Neutrophil (primary cell): ENCODE results near the gene NUBP1.

Experiments used
- H3K27ac ChIP-seq: fragments of 200-600 bp; sonication (generic); 2 replicates; pipeline ENCODE4 v1.5.1; 2016; ENCODE audit warnings: mild to moderate bottlenecking, moderate library complexity
- H3K27me3 ChIP-seq: fragments of 200-600 bp; sonication (generic); 2 replicates; pipeline ENCODE4 v1.6.0; 2016; ENCODE audit warnings: mild to moderate bottlenecking
- H3K36me3 ChIP-seq: fragments of 200-600 bp; sonication (generic); 2 replicates; pipeline ENCODE4 v1.5.1; 2017
- H3K4me1 ChIP-seq, 2 experiments: fragments of 200-600 bp in 1 of 2; sonication (generic) in 1 of 2; 1 replicate in 1 of 2; 2 replicates in 1 of 2; pipeline versions ENCODE4 v1.5.1 to v1.6.1; 2013 to 2016; ENCODE audit warnings: low read depth in 1 of 2, low read length in 1 of 2, mild to moderate bottlenecking in 1 of 2, moderate library complexity in 1 of 2; ENCODE audit not compliant: control insufficient read depth in 1 of 2, insufficient read depth in 1 of 2
- H3K4me3 ChIP-seq, 2 experiments: fragments of 200-600 bp in 1 of 2; sonication (generic) in 1 of 2; 1 replicate in 1 of 2; 2 replicates in 1 of 2; pipeline ENCODE4 v1.5.1; 2013 to 2016; ENCODE audit warnings: low read depth in 1 of 2, low read length in 1 of 2, mild to moderate bottlenecking in 1 of 2, moderate library complexity in 1 of 2
- H3K9me3 ChIP-seq: fragments of 200-600 bp; sonication (generic); 2 replicates; pipeline ENCODE4 v1.5.1; 2016
- CTCF ChIP-seq: fragments of 200-600 bp; sonication (generic); IDR thresholded peaks from 2 replicates; pipeline ENCODE4 v1.5.1; 2016; ENCODE audit warnings: antibody characterized with exemption

Gene NUBP1

GRCh38 chr16:10808218-10808617 lies 64.6 kb downstream of the NUBP1 start:
- H3K27me3 ChIP-seq = no peaks in the 10 kb centered on the region
- no peak for TF ChIP-seq CTCF
- no peaks in the 10 kb centered on the region for H3K9me3 ChIP-seq
- peaks cover 0 to 8% of the 10 kb centered on the region in 2 experiments for H3K4me1 ChIP-seq
- no peak overlapping the region for H3K27ac ChIP-seq
- no peak overlapping the region for H3K4me3 ChIP-seq
- H3K36me3 ChIP-seq = no peaks in the 10 kb centered on the region

- Histone ChIP-seq H3K4me1 (peaks cover 0 to 8% of the 10 kb centered on the region in 2 experiments), H3K27me3 (no peaks in the 10 kb centered on the region), H3K27ac (no peak overlapping the region), H3K36me3 (no peaks in the 10 kb centered on the region), H3K9me3 (no peaks in the 10 kb centered on the region), H3K4me3 (no peak overlapping the region)
- TF ChIP-seq CTCF = no peak
Measured at GRCh38 chr16:10808850-10809249, 65.2 kb downstream of the NUBP1 start.

- no peak overlapping the region for H3K27ac ChIP-seq
- no peaks in the 10 kb centered on the region for H3K36me3 ChIP-seq
- peaks cover 0 to 8% of the 10 kb centered on the region in 2 experiments for H3K4me1 ChIP-seq
- no peaks in the 10 kb centered on the region for H3K9me3 ChIP-seq
- H3K4me3 ChIP-seq = no peak overlapping the region
- TF ChIP-seq CTCF = no peak
- no peaks in the 10 kb centered on the region for H3K27me3 ChIP-seq
Measured at GRCh38 chr16:10809706-10810105, 66.1 kb downstream of the NUBP1 start.

- TF ChIP-seq CTCF = no peak
Measured at GRCh38 chr16:10812312-10813098, 68.9 kb downstream of the NUBP1 start.

GRCh38 chr16:10813099-10813455 lies 69.4 kb downstream of the NUBP1 start:
- H3K9me3 ChIP-seq = no peaks in the 10 kb centered on the region
- H3K4me1 ChIP-seq = no peaks in the 10 kb centered on the region
- no peak overlapping the region for H3K27ac ChIP-seq
- no peak overlapping the region for H3K4me3 ChIP-seq
- H3K27me3 ChIP-seq = peaks cover 13% of the 10 kb centered on the region
- no peaks in the 10 kb centered on the region for H3K36me3 ChIP-seq
- no peak for TF ChIP-seq CTCF

More at GRCh38 chr16:10812312-10813098, 68.9 kb downstream of the NUBP1 start:
- Histone ChIP-seq H3K27ac (no peak overlapping the region), H3K36me3 (no peaks in the 10 kb centered on the region), H3K9me3 (no peaks in the 10 kb centered on the region), H3K27me3 (peaks cover 7% of the 10 kb centered on the region), H3K4me1 (no peaks in the 10 kb centered on the region), H3K4me3 (no peak overlapping the region)
